PC-3 (cell line): ENCODE data around the gene INSIG1. TPM values are rescaled to one million over a fixed set of nuclear protein-coding genes. Genes with fewer than 3 reads are reported as not detected.

Experiments used
- ATAC-seq: fragments of 200-7000 bp; cut with Tn5 transposase; 2 replicates; pipeline ENCODE4 v1.9.1; 2020; ENCODE audit warnings: mild to moderate bottlenecking, moderate library complexity
- BruUV-seq: library from RNA; stranded (reverse); fragments of 400-500 nt; replicated peaks from 2 replicates; lab custom pipeline; 2021; lab: Mats Ljungman, UMichigan
- CTCF ChIA-PET: fragments of 300-600 bp; sonication (Branson Sonifier 250); formaldehyde crosslinking; loops from one replicate; lab custom pipeline; 2022; ENCODE audit warnings: antibody characterized with exemption; lab: Charles Lee
- POLR2A ChIA-PET: fragments of 300-600 bp; sonication (Branson Sonifier 250); formaldehyde crosslinking; loops from one replicate; lab custom pipeline; 2022; ENCODE audit warnings: antibody characterized with exemption; ENCODE audit not compliant: unreplicated experiment; lab: Charles Lee
- DNase-seq: peaks from one replicate; pipeline ENCODE4 v3.0.0-alpha.2; 2015
- H2AFZ ChIP-seq: fragments of 300-600 bp; sonication (generic); 2 replicates; pipeline ENCODE4 v1.6.0; 2016; ENCODE audit warnings: antibody characterized with exemption, low read length
- H3F3A ChIP-seq: fragments of 300-600 bp; sonication (generic); one replicate; pipeline ENCODE4 v1.6.0; 2017; ENCODE audit warnings: antibody characterized with exemption, low read length, control low read depth, mild to moderate bottlenecking; ENCODE audit not compliant: unreplicated experiment
- H3K27ac ChIP-seq: fragments of 300-600 bp; sonication (generic); 2 replicates; pipeline ENCODE4 v1.5.1; 2016; ENCODE audit warnings: mild to moderate bottlenecking, low read length
- H3K27me3 ChIP-seq: fragments of 300-600 bp; sonication (generic); 2 replicates; pipeline ENCODE4 v1.6.1; 2016; ENCODE audit warnings: low read length, mixed read lengths
- H3K36me3 ChIP-seq: fragments of 300-600 bp; sonication (generic); 2 replicates; pipeline ENCODE4 v1.6.1; 2016; ENCODE audit warnings: low read depth, mixed run types, low read length, mixed read lengths
- H3K4me1 ChIP-seq: fragments of 300-600 bp; sonication (generic); 2 replicates; pipeline ENCODE4 v1.5.1; 2016; ENCODE audit warnings: low read length; ENCODE audit not compliant: insufficient read depth
- H3K4me2 ChIP-seq: fragments of 300-600 bp; sonication (generic); 2 replicates; pipeline ENCODE4 v1.6.0; 2016; ENCODE audit warnings: low read length
- H3K4me3 ChIP-seq: fragments of 300-600 bp; sonication (generic); 2 replicates; pipeline ENCODE4 v1.5.1; 2016; ENCODE audit warnings: mild to moderate bottlenecking, low read length, mixed read lengths
- H3K79me2 ChIP-seq: fragments of 300-600 bp; sonication (generic); 2 replicates; pipeline ENCODE4 v1.6.1; 2017; ENCODE audit warnings: low read length, mixed read lengths
- H3K9ac ChIP-seq: fragments of 300-600 bp; sonication (generic); 2 replicates; pipeline ENCODE4 v1.6.0; 2016; ENCODE audit warnings: mild to moderate bottlenecking, low read length
- H3K9me2 ChIP-seq: fragments of 300-600 bp; sonication (generic); replicated peaks from 2 replicates; pipeline ENCODE4 v1.6.1; 2016; ENCODE audit warnings: mixed run types, low read length, mixed read lengths
- H3K9me3 ChIP-seq: fragments of 300-600 bp; sonication (generic); 2 replicates; pipeline ENCODE4 v1.6.1; 2016; ENCODE audit warnings: low read length, mixed read lengths
- H4K20me1 ChIP-seq: fragments of 300-600 bp; sonication (generic); 2 replicates; pipeline ENCODE4 v1.6.1; 2016; ENCODE audit warnings: low read length, mixed read lengths
- CTCF ChIP-seq: fragments of 300-600 bp; sonication (generic); conservative IDR thresholded peaks from 2 replicates; pipeline ENCODE4 v1.5.1; 2017; ENCODE audit warnings: antibody characterized with exemption, low read depth, mild to moderate bottlenecking, low read length
- EZH2 ChIP-seq: fragments of 300-600 bp; sonication (generic); IDR thresholded peaks from one replicate; pipeline ENCODE4 v1.6.1; 2017; ENCODE audit warnings: antibody characterized with exemption, mild to moderate bottlenecking, low read length; ENCODE audit not compliant: unreplicated experiment
- EZH2phosphoT487 ChIP-seq: fragments of 300-600 bp; sonication (generic); IDR thresholded peaks from 2 replicates; pipeline ENCODE4 v1.6.1; 2018; ENCODE audit warnings: mild to moderate bottlenecking, antibody characterized with exemption, low read length, borderline replicate concordance
- intact Hi-C: fragments of 100-400 bp; cut with micrococcal nuclease; formaldehyde crosslinking; loops from 2 replicates; pipeline ENCODE4 v1.9.0; 2023
- total RNA-seq: library from RNA; depleted of rRNA; stranded (reverse); fragments of >200 nt; gene quantifications from 2 replicates; pipeline ENCODE4 v1.2.3, GENCODE V29; 2014

Gene INSIG1
- total RNA-seq, 1 experiment from 2014 or later = 83.3 TPM

- H3K4me2 ChIP-seq = no peak overlapping the region
- BruUV-seq = no TSS peak
- H3K9me2 ChIP-seq = no peaks in the 10 kb centered on the region
- no peaks in the 10 kb centered on the region for H3F3A ChIP-seq
- H3K9me3 ChIP-seq = no peaks in the 10 kb centered on the region
- H3K79me2 ChIP-seq = no peaks in the 10 kb centered on the region
- intact Hi-C loops = no loop called here
- no peak for DNase-seq
- H3K4me1 ChIP-seq = no peaks in the 10 kb centered on the region
- H3K4me3 ChIP-seq = no peak overlapping the region
- no peak for ATAC-seq
- no peak overlapping the region for H2AFZ ChIP-seq
- H3K27ac ChIP-seq = no peak overlapping the region
- TF ChIP-seq EZH2 (no peak), EZH2phosphoT487 (no peak), CTCF (no peak)
- no peaks in the 10 kb centered on the region for H3K27me3 ChIP-seq
- H3K36me3 ChIP-seq = no peaks in the 10 kb centered on the region
- no peaks in the 10 kb centered on the region for H4K20me1 ChIP-seq
- POLR2A ChIA-PET = no interaction called here
- H3K9ac ChIP-seq = no peak overlapping the region
- CTCF ChIA-PET = no interaction called here
Observed at GRCh38 chr7:155315977-155316376, 18.3 kb downstream of the INSIG1 start.

- TF ChIP-seq EZH2phosphoT487 (no peak), CTCF (no peak), EZH2 (no peak)
- POLR2A ChIA-PET = no interaction called here
- no peaks in the 10 kb centered on the region for H3K9me3 ChIP-seq
- no peaks in the 10 kb centered on the region for H3K9me2 ChIP-seq
- no peaks in the 10 kb centered on the region for H3F3A ChIP-seq
- no peaks in the 10 kb centered on the region for H4K20me1 ChIP-seq
- no peaks in the 10 kb centered on the region for H3K79me2 ChIP-seq
- H3K4me3 ChIP-seq = no peak overlapping the region
- no peaks in the 10 kb centered on the region for H3K36me3 ChIP-seq
- CTCF ChIA-PET = no interaction called here
- no peak overlapping the region for H3K4me2 ChIP-seq
- H3K4me1 ChIP-seq = no peaks in the 10 kb centered on the region
- no peak overlapping the region for H3K9ac ChIP-seq
- no peak for DNase-seq
- H2AFZ ChIP-seq = no peak overlapping the region
- no peak overlapping the region for H3K27ac ChIP-seq
- intact Hi-C loops = no loop called here
- no TSS peak for BruUV-seq
- no peaks in the 10 kb centered on the region for H3K27me3 ChIP-seq
- ATAC-seq = no peak
Observed at GRCh38 chr7:155316427-155317113, 18.9 kb downstream of the INSIG1 start.

- CTCF ChIA-PET = no interaction called here
Observed at GRCh38 chr7:155317114-155317434, 19.4 kb downstream of the INSIG1 start.

More at GRCh38 chr7:155317114-155317434, 19.4 kb downstream of the INSIG1 start:
- no peak for ATAC-seq
- Histone ChIP-seq H3K4me2 (no peak overlapping the region), H2AFZ (no peak overlapping the region), H3K9ac (no peak overlapping the region), H3K79me2 (no peaks in the 10 kb centered on the region), H3K4me3 (no peak overlapping the region), H3K9me2 (no peaks in the 10 kb centered on the region), H3K4me1 (no peaks in the 10 kb centered on the region), H3K27ac (no peak overlapping the region), H3K9me3 (no peaks in the 10 kb centered on the region), H3F3A (no peaks in the 10 kb centered on the region), H4K20me1 (no peaks in the 10 kb centered on the region), H3K36me3 (no peaks in the 10 kb centered on the region), H3K27me3 (no peaks in the 10 kb centered on the region)
- POLR2A ChIA-PET = no interaction called here
- intact Hi-C loops = no loop called here
- no TSS peak for BruUV-seq
- DNase-seq = no peak
- TF ChIP-seq EZH2 (no peak), CTCF (no peak), EZH2phosphoT487 (no peak)
